H1 (cell line): Measurements from ENCODE around the gene SUPT4H1. TPM values are rescaled to one million over a fixed set of nuclear protein-coding genes. Genes with fewer than 3 reads are reported as not detected.

Source experiments
- BCL11A ChIP-seq, 2 experiments: IDR thresholded peaks; one replicate each; pipeline ENCODE4 v1.6.1; 2011; ENCODE audit warnings: low read depth in 2 of 2, low read length in 2 of 2, mild to moderate bottlenecking in 2 of 2
- CEBPB ChIP-seq: IDR thresholded peaks from 2 replicates; pipeline ENCODE4 v1.6.1; 2012; ENCODE audit warnings: low read depth, low read length
- CHD2 ChIP-seq: IDR thresholded peaks from 2 replicates; pipeline ENCODE4 v1.6.1; 2012; ENCODE audit warnings: low read length, improper control_type of control experiment
- SP4 ChIP-seq: IDR thresholded peaks from 2 replicates; pipeline ENCODE4 v1.6.1; 2012; ENCODE audit warnings: low read length, inconsistent platforms
- TAF1 ChIP-seq: IDR thresholded peaks from 2 replicates; pipeline ENCODE4 v1.6.1; 2011; ENCODE audit warnings: mild to moderate bottlenecking, low read depth, low read length
- polyA plus RNA-seq, 7 experiments: library from polyadenylated mRNA; depleted of rRNA in 3 of 7; stranded (reverse) in 5 of 7; unstranded in 2 of 7; fragments of >200 nt in 5 of 7; fragments of 200-250 nt in 2 of 7; gene quantifications; 1 replicate in 5 of 7; 2 replicates in 1 of 7; 4 replicates in 1 of 7; pipeline versions ENCODE4 v1.2.1 to v1.2.3, GENCODE V29; 2011 to 2013; ENCODE audit warnings: missing spikeins in 2 of 7, mixed read lengths in 2 of 7
- total RNA-seq: library from RNA; stranded (reverse); fragmentation: NEBNext Ultra II Directional; extraction: Animal tissue kit (Norgen Biotek cat#: 25700); gene quantifications from 2 replicates; pipeline ENCODE4 v1.2.1, GENCODE V29; 2021

SUPT4H1 gene
- total and polyA plus RNA-seq, 2 of the 8 experiments (the other 6 are each of a cell fraction or from before 2014, with no cell fraction given) = 112 to 143 TPM

DNA sequence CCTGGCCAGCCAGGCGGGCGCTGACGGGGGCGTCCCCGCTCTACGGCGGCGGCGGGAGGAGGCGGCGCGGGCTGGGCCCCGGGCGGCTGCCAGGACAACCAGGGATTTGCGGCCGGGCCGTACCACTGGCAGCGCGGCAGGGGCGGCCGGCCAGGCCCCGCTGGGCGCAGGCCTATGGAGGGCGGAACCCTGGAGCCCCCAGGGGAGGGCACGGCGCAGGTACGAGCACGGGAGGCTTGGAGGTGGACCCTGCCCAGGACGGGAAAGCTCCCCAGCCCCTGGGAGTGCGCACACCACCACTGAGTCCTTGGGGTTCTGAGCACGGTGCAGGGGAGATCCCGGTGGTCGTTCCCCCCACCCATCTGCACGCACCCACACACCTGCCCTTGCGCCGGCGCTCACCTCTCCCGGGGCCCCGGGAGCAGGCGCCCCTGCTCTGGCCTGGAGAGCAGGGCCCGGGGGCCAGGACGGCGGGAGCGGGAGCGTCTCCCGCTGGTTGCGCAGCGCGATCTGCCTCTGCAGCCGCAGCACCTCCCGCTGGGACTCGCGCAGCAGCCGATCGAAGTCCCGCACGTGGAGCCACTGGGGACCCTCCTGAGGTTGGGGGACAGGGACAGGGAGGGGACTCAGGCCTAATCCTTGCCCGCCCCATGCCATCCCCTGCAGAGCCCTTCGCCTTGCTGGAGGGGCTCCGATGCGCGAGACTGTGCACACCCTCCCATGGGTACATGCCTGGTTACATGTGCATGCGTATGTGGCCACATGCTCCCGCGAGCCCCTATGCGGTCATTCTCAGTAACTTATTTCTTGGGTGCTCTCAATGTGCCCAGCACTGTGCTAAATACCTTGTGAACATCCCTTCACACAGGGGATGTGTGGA lies 27.4 kb downstream of the SUPT4H1 start (continued):
- TF ChIP-seq CHD2 (no peak), CEBPB (no peak), BCL11A (IDR thresholded peaks at IDR 0.05; ENCODE audit: low read depth in 2 of 2, low read length in 2 of 2) (no peak), TAF1 (no peak; the same call in 1 of the 2 replicates), SP4 (no peak)
